ENCODE results near the gene CCM2.

- TF ChIP-seq CTCF (IDR thresholded peaks at IDR 0.05): no peak
- TF ChIP-seq POLR2A (IDR thresholded peaks at IDR 0.05): no peak
- TF ChIP-seq EP300 (IDR thresholded peaks at IDR 0.05): no peak
Measured at GRCh38 chr7:44958645-44959344, 41.2 kb upstream of the CCM2 start.

Measured in tibial nerve (tissue), 4 donors.